CD8-positive, alpha-beta memory T cell (primary cell): Measurements from ENCODE around the gene SMYD3. TPM values are rescaled to one million over a fixed set of nuclear protein-coding genes. Genes with fewer than 3 reads are reported as not detected.

Experiments
- CTCF ChIA-PET: fragments of 350-600 bp; sonication (Branson Sonifier 250); formaldehyde crosslinking; loops from one replicate; lab custom pipeline; 2021; ENCODE audit warnings: antibody characterized with exemption; lab: Charles Lee
- POLR2A ChIA-PET: fragments of 350-600 bp; sonication (Branson Sonifier 250); formaldehyde crosslinking; loops from one replicate; lab custom pipeline; 2021; ENCODE audit warnings: antibody characterized with exemption; lab: Charles Lee
- DNase-seq, 5 donors: peaks; one replicate each; pipeline versions ENCODE4 v3.0.0 to v3.0.0-alpha.2; 2020 to 2022; ENCODE audit warnings: mixed read lengths in 1 of 5
- H3K27ac ChIP-seq: one replicate; pipeline ENCODE4 v1.7.0; 2013; ENCODE audit warnings: low read depth, mild to moderate bottlenecking, low read length, moderate library complexity
- H3K27me3 ChIP-seq: 2 replicates; pipeline ENCODE4 v1.7.0; 2013; ENCODE audit warnings: low read length, mild to moderate bottlenecking; ENCODE audit not compliant: insufficient read depth, poor library complexity, severe bottlenecking
- H3K36me3 ChIP-seq: 2 replicates; pipeline ENCODE4 v1.7.0; 2013; ENCODE audit warnings: mild to moderate bottlenecking, low read length, moderate library complexity; ENCODE audit not compliant: insufficient read depth
- H3K4me1 ChIP-seq: 2 replicates; pipeline ENCODE4 v1.7.0; 2013; ENCODE audit warnings: mild to moderate bottlenecking, low read length, moderate library complexity; ENCODE audit not compliant: insufficient read depth
- H3K4me3 ChIP-seq: 2 replicates; pipeline ENCODE4 v1.7.0; 2013; ENCODE audit warnings: mild to moderate bottlenecking, low read length
- H3K9me3 ChIP-seq: 2 replicates; pipeline ENCODE4 v1.7.0; 2013; ENCODE audit warnings: mild to moderate bottlenecking, low read length
- H3K27ac Mint-ChIP-seq, 8 donors: one replicate each; pipeline ENCODE4 v1.8.0; 2020 to 2021; ENCODE audit warnings: mixed read lengths in 8 of 8, mild to moderate bottlenecking in 6 of 8, inconsistent platforms in 3 of 8, moderate library complexity in 3 of 8
- H3K27me3 Mint-ChIP-seq, 2 donors: one replicate each; pipeline ENCODE4 v1.8.0; 2020 to 2021; ENCODE audit warnings: mixed read lengths in 2 of 2, mild to moderate bottlenecking in 1 of 2, moderate library complexity in 1 of 2
- H3K36me3 Mint-ChIP-seq, 3 donors: one replicate each; pipeline ENCODE4 v1.8.0; 2020 to 2021; ENCODE audit warnings: mixed read lengths in 3 of 3, inconsistent platforms in 1 of 3, mild to moderate bottlenecking in 1 of 3
- H3K4me1 Mint-ChIP-seq, 3 donors: one replicate each; pipeline ENCODE4 v1.8.0; 2020 to 2021; ENCODE audit warnings: mixed read lengths in 3 of 3, inconsistent platforms in 1 of 3, mild to moderate bottlenecking in 1 of 3
- H3K4me3 Mint-ChIP-seq, 7 donors: one replicate each; pipeline ENCODE4 v1.8.0; 2020 to 2021; ENCODE audit warnings: mixed read lengths in 7 of 7, mild to moderate bottlenecking in 6 of 7, moderate library complexity in 4 of 7, inconsistent platforms in 2 of 7
- H3K9me3 Mint-ChIP-seq, 5 donors: one replicate each; pipeline ENCODE4 v1.8.0; 2020 to 2022; ENCODE audit warnings: mixed read lengths in 5 of 5, mild to moderate bottlenecking in 3 of 5, moderate library complexity in 2 of 5, inconsistent platforms in 1 of 5
- polyA plus RNA-seq: library from polyadenylated mRNA; unstranded; fragments of 300-500 nt; fragmentation: Illumina TruSeq; gene quantifications from one replicate; pipeline ENCODE4 v1.2.3, GENCODE V29; 2021
- total RNA-seq, 2 experiments: library from RNA; stranded (reverse); gene quantifications; one replicate each; pipeline ENCODE4 v1.2.3, GENCODE V29; 2021

Gene SMYD3
- total and polyA plus RNA-seq, 3 experiments from 2014 or later = 12.4 to 31.7 (median 14.5) TPM

GRCh38 chr1:245760301-245760700, 746.8 kb downstream of the SMYD3 start:
- ChIA-PET POLR2A (no interaction called here), CTCF (no interaction called here)
- Mint-ChIP-seq H3K4me3 (no peak overlapping the region), H3K9me3 (peaks cover 21 to 62% (median 28%) of the 10 kb centered on the region in 5 donors), H3K36me3 (peaks cover 25 to 87% (median 53%) of the 10 kb centered on the region in 3 donors), H3K4me1 (no peaks in the 10 kb centered on the region), H3K27ac (no peak overlapping the region), H3K27me3 (no peaks in the 10 kb centered on the region)
- Histone ChIP-seq H3K4me1 (no peaks in the 10 kb centered on the region), H3K4me3 (no peak overlapping the region), H3K27ac (no peak overlapping the region), H3K27me3 (no peaks in the 10 kb centered on the region), H3K36me3 (no peaks in the 10 kb centered on the region), H3K9me3 (no peaks in the 10 kb centered on the region)
- DNase-seq = no peak

GRCh38 chr1:245754463-245754961, 752.6 kb downstream of the SMYD3 start:
- CTCF ChIA-PET = no interaction called here

GRCh38 chr1:245753807-245754206, 753.3 kb downstream of the SMYD3 start:
- Histone ChIP-seq H3K4me1 (no peaks in the 10 kb centered on the region), H3K9me3 (no peaks in the 10 kb centered on the region), H3K27ac (no peak overlapping the region), H3K4me3 (no peak overlapping the region), H3K27me3 (no peaks in the 10 kb centered on the region), H3K36me3 (peaks cover under 1% of the 10 kb centered on the region)
- Mint-ChIP-seq H3K4me1 (no peaks in the 10 kb centered on the region), H3K27me3 (no peaks in the 10 kb centered on the region), H3K9me3 (peaks cover 14 to 73% (median 30%) of the 10 kb centered on the region in 5 donors), H3K27ac (no peak overlapping the region), H3K36me3 (peaks cover 12 to 73% (median 42%) of the 10 kb centered on the region in 3 donors), H3K4me3 (no peak overlapping the region)
- ChIA-PET POLR2A (no interaction called here), CTCF (no interaction called here)
- no peak for DNase-seq

More at GRCh38 chr1:245754463-245754961, 752.6 kb downstream of the SMYD3 start:
- Mint-ChIP-seq H3K27ac (no peak overlapping the region), H3K36me3 (peaks cover 11 to 73% (median 35%) of the 10 kb centered on the region in 3 donors), H3K4me3 (no peak overlapping the region), H3K27me3 (no peaks in the 10 kb centered on the region), H3K4me1 (no peaks in the 10 kb centered on the region), H3K9me3 (peaks cover 16 to 76% (median 34%) of the 10 kb centered on the region in 5 donors)
- Histone ChIP-seq H3K4me1 (no peaks in the 10 kb centered on the region), H3K27ac (no peak overlapping the region), H3K27me3 (no peaks in the 10 kb centered on the region), H3K36me3 (no peaks in the 10 kb centered on the region), H3K9me3 (no peaks in the 10 kb centered on the region), H3K4me3 (no peak overlapping the region)
- POLR2A ChIA-PET = no interaction called here
- no peak for DNase-seq

- DNase-seq = no peak
- no peak overlapping the region for H3K4me3 Mint-ChIP-seq
- Histone ChIP-seq H3K27ac (no peak overlapping the region), H3K4me3 (no peak overlapping the region), H3K4me1 (no peaks in the 10 kb centered on the region), H3K27me3 (no peaks in the 10 kb centered on the region), H3K36me3 (peaks cover 4% of the 10 kb centered on the region), H3K9me3 (no peaks in the 10 kb centered on the region)
- H3K9me3 Mint-ChIP-seq = peaks cover 17 to 70% (median 20%) of the 10 kb centered on the region in 5 donors
- peaks cover 18 to 72% (median 50%) of the 10 kb centered on the region in 3 donors for H3K36me3 Mint-ChIP-seq
- H3K4me1 Mint-ChIP-seq = no peaks in the 10 kb centered on the region
- POLR2A ChIA-PET = no interaction called here
- H3K27ac Mint-ChIP-seq = no peak overlapping the region
- no peaks in the 10 kb centered on the region for H3K27me3 Mint-ChIP-seq
- CTCF ChIA-PET = no interaction called here
Measured at GRCh38 chr1:245752561-245752960, 754.5 kb downstream of the SMYD3 start.

GRCh38 chr1:245751726-245752470, 755.2 kb downstream of the SMYD3 start:
- H3K27ac ChIP-seq = no peak overlapping the region
- Mint-ChIP-seq H3K27me3 (no peaks in the 10 kb centered on the region), H3K4me3 (no peak overlapping the region), H3K9me3 (peaks cover 11 to 70% (median 23%) of the 10 kb centered on the region in 5 donors), H3K27ac (peak overlapping the region in 1 of 8 donors; percentile 7), H3K36me3 (peaks cover 21 to 72% (median 56%) of the 10 kb centered on the region in 3 donors), H3K4me1 (no peaks in the 10 kb centered on the region)
- CTCF ChIA-PET = no interaction called here
- H3K36me3 ChIP-seq = peaks cover 4% of the 10 kb centered on the region
- no peaks in the 10 kb centered on the region for H3K9me3 ChIP-seq
- no peak overlapping the region for H3K4me3 ChIP-seq
- no peaks in the 10 kb centered on the region for H3K27me3 ChIP-seq
- no peak for DNase-seq
- H3K4me1 ChIP-seq = no peaks in the 10 kb centered on the region
- POLR2A ChIA-PET = no interaction called here

- peaks cover 4% of the 10 kb centered on the region for H3K36me3 ChIP-seq
- POLR2A ChIA-PET = no interaction called here
- no peak overlapping the region for H3K4me3 Mint-ChIP-seq
- H3K9me3 Mint-ChIP-seq = peaks cover 9 to 70% (median 27%) of the 10 kb centered on the region in 5 donors
- no peaks in the 10 kb centered on the region for H3K9me3 ChIP-seq
- CTCF ChIA-PET = no interaction called here
- no peaks in the 10 kb centered on the region for H3K4me1 ChIP-seq
- DNase-seq = no peak
- no peak overlapping the region for H3K27ac Mint-ChIP-seq
- no peak overlapping the region for H3K27ac ChIP-seq
- no peak overlapping the region for H3K4me3 ChIP-seq
- peaks cover 24 to 74% (median 59%) of the 10 kb centered on the region in 3 donors for H3K36me3 Mint-ChIP-seq
- H3K27me3 ChIP-seq = no peaks in the 10 kb centered on the region
- no peaks in the 10 kb centered on the region for H3K27me3 Mint-ChIP-seq
- no peaks in the 10 kb centered on the region for H3K4me1 Mint-ChIP-seq
Measured at GRCh38 chr1:245751116-245751515, 756.0 kb downstream of the SMYD3 start.

GRCh38 chr1:245750261-245750660, 756.8 kb downstream of the SMYD3 start:
- H3K4me3 Mint-ChIP-seq = no peak overlapping the region
- Histone ChIP-seq H3K4me1 (no peaks in the 10 kb centered on the region), H3K36me3 (peaks cover 4% of the 10 kb centered on the region), H3K4me3 (no peak overlapping the region), H3K27me3 (no peaks in the 10 kb centered on the region), H3K27ac (no peak overlapping the region), H3K9me3 (no peaks in the 10 kb centered on the region)
- peaks cover 21 to 78% (median 60%) of the 10 kb centered on the region in 3 donors for H3K36me3 Mint-ChIP-seq
- ChIA-PET POLR2A (no interaction called here), CTCF (no interaction called here)
- H3K9me3 Mint-ChIP-seq = peaks cover 4 to 71% (median 27%) of the 10 kb centered on the region in 5 donors
- no peak overlapping the region for H3K27ac Mint-ChIP-seq
- no peak for DNase-seq
- H3K4me1 Mint-ChIP-seq = no peaks in the 10 kb centered on the region
- H3K27me3 Mint-ChIP-seq = no peaks in the 10 kb centered on the region

- Mint-ChIP-seq H3K27ac (no peak overlapping the region), H3K36me3 (peaks cover 24 to 71% (median 59%) of the 10 kb centered on the region in 3 donors), H3K27me3 (no peaks in the 10 kb centered on the region), H3K4me3 (no peak overlapping the region), H3K4me1 (no peaks in the 10 kb centered on the region), H3K9me3 (peaks cover 4 to 69% (median 31%) of the 10 kb centered on the region in 5 donors)
- Histone ChIP-seq H3K4me3 (no peak overlapping the region), H3K4me1 (no peaks in the 10 kb centered on the region), H3K9me3 (no peaks in the 10 kb centered on the region), H3K36me3 (peaks cover 4% of the 10 kb centered on the region), H3K27me3 (no peaks in the 10 kb centered on the region), H3K27ac (no peak overlapping the region)
- CTCF ChIA-PET = no interaction called here
- no peak for DNase-seq
- POLR2A ChIA-PET = no interaction called here
Measured at GRCh38 chr1:245749053-245749452, 758.0 kb downstream of the SMYD3 start.
